Ishikawa (cell line): Measurements from ENCODE around the gene TMEM269.

Experiments used
- CEBPB ChIP-seq: IDR thresholded peaks from 2 replicates; pipeline ENCODE4 v1.6.1; 2012
- CREB1 ChIP-seq: IDR thresholded peaks from 2 replicates; pipeline ENCODE4 v1.6.1; 2012; ENCODE audit warnings: low read depth
- EP300 ChIP-seq: IDR thresholded peaks from 2 replicates; pipeline ENCODE4 v1.6.1; 2012; ENCODE audit warnings: borderline replicate concordance
- FOXM1 ChIP-seq: IDR thresholded peaks from 2 replicates; pipeline ENCODE4 v1.6.1; 2012; ENCODE audit warnings: low read depth, borderline replicate concordance
- RAD21 ChIP-seq: IDR thresholded peaks from 2 replicates; pipeline ENCODE4 v1.6.1; 2012; ENCODE audit warnings: low read depth
- REST ChIP-seq: IDR thresholded peaks from 2 replicates; pipeline ENCODE4 v1.6.1; 2012; ENCODE audit warnings: low read depth, mild to moderate bottlenecking
- TAF1 ChIP-seq: IDR thresholded peaks from 2 replicates; pipeline ENCODE4 v1.6.1; 2012; ENCODE audit warnings: low read depth, mild to moderate bottlenecking
- ZBTB7A ChIP-seq: IDR thresholded peaks from 2 replicates; pipeline ENCODE4 v1.6.1; 2012; ENCODE audit warnings: low read depth
- TF ChIP-seq, protein P1 (sequence below): IDR thresholded peaks from 2 replicates; pipeline ENCODE4 v1.6.1; 2012
- TF ChIP-seq, protein P2 (sequence below): IDR thresholded peaks from 2 replicates; pipeline ENCODE4 v1.6.1; 2012

DNA sequence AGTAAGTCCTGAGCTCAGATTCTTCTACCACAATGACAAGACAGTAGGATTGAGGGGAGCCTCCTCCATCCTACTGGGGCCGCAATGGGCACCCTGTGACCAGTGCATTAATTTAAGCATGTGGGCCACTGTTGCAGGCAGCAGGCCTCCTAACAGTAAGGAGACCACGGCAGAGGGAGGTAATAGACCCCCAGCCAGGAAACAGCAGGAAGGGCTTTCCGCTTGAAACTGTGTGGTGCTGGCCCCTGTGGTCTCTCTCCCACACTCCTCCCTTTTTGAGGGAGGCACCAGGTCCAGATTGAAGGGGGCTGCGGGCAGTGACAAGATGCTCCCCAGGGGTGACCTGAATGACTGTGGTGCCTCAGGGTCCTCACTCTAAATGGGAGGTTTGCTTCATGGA lies 43.1 kb upstream of the TMEM269 start:
- TF ChIP-seq FOXM1 (no peak), EP300 (no peak), CREB1 (no peak), REST (no peak), CEBPB (no peak), ZBTB7A (no peak), TAF1 (no peak), RAD21 (no peak)
- TF ChIP-seq, protein P1, sequence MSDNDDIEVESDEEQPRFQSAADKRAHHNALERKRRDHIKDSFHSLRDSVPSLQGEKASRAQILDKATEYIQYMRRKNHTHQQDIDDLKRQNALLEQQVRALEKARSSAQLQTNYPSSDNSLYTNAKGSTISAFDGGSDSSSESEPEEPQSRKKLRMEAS = no peak
- TF ChIP-seq, protein P2, sequence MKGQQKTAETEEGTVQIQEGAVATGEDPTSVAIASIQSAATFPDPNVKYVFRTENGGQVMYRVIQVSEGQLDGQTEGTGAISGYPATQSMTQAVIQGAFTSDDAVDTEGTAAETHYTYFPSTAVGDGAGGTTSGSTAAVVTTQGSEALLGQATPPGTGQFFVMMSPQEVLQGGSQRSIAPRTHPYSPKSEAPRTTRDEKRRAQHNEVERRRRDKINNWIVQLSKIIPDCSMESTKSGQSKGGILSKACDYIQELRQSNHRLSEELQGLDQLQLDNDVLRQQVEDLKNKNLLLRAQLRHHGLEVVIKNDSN = no peak
